OCI-LY1 (cell line): Measurements from ENCODE around the gene TMEM178B.

Source experiments
- H2AFZ ChIP-seq: fragments of 200-600 bp; sonication (generic), shearing (Covaris generic); 2 replicates; pipeline ENCODE4 v1.6.0; 2014; ENCODE audit warnings: antibody characterized with exemption, mild to moderate bottlenecking, low read length
- H3F3A ChIP-seq: fragments of 200-600 bp; sonication (generic), shearing (Covaris generic); 2 replicates; pipeline ENCODE4 v1.6.0; 2014; ENCODE audit warnings: mild to moderate bottlenecking, antibody characterized with exemption, low read length, moderate library complexity; ENCODE audit not compliant: insufficient read depth
- H3K27ac ChIP-seq: fragments of 200-600 bp; sonication (generic); 2 replicates; pipeline ENCODE4 v1.5.1; 2014; ENCODE audit warnings: low read length, mixed run types, mild to moderate bottlenecking, low read depth; ENCODE audit not compliant: poor library complexity, severe bottlenecking
- H3K27me3 ChIP-seq: fragments of 200-600 bp; sonication (generic); 2 replicates; pipeline ENCODE4 v1.6.0; 2014; ENCODE audit warnings: antibody characterized with exemption, mild to moderate bottlenecking, low read length, moderate library complexity; ENCODE audit not compliant: insufficient read depth
- H3K36me3 ChIP-seq: fragments of 200-600 bp; sonication (generic); 2 replicates; pipeline ENCODE4 v1.6.1; 2014; ENCODE audit warnings: mild to moderate bottlenecking, antibody characterized with exemption, low read length, moderate library complexity, mixed read lengths; ENCODE audit not compliant: insufficient read depth
- H3K4me1 ChIP-seq: fragments of 200-600 bp; sonication (generic); 2 replicates; pipeline ENCODE4 v1.5.1; 2014; ENCODE audit warnings: mild to moderate bottlenecking, low read length, moderate library complexity; ENCODE audit not compliant: insufficient read depth, severe bottlenecking
- H3K4me2 ChIP-seq: fragments of 200-600 bp; sonication (generic), shearing (Covaris generic); 2 replicates; pipeline ENCODE4 v1.6.1; 2014; ENCODE audit warnings: low read length
- H3K4me3 ChIP-seq: fragments of 200-600 bp; sonication (generic); 2 replicates; pipeline ENCODE4 v1.5.1; 2014; ENCODE audit warnings: low read length, low read depth, mild to moderate bottlenecking, mixed read lengths; ENCODE audit not compliant: poor library complexity, severe bottlenecking
- H3K79me2 ChIP-seq: fragments of 200-600 bp; shearing (Covaris generic); 2 replicates; pipeline ENCODE4 v1.6.1; 2016; ENCODE audit warnings: mixed run types, low read length, mixed read lengths; ENCODE audit not compliant: insufficient read depth
- H3K9ac ChIP-seq: fragments of 200-600 bp; sonication (generic), shearing (Covaris generic); 2 replicates; pipeline ENCODE4 v1.6.1; 2014; ENCODE audit warnings: mild to moderate bottlenecking, low read length, mixed read lengths
- H3K9me2 ChIP-seq: fragments of 200-600 bp; sonication (generic), shearing (Covaris generic); 2 replicates; pipeline ENCODE4 v1.6.1; 2014; ENCODE audit warnings: low read depth, mild to moderate bottlenecking, low read length, mixed read lengths
- H3K9me3 ChIP-seq: fragments of 200-600 bp; shearing (Covaris generic); 2 replicates; pipeline ENCODE4 v1.6.1; 2014; ENCODE audit warnings: low read length, mixed read lengths
- H4K20me1 ChIP-seq: fragments of 200-600 bp; sonication (generic), shearing (Covaris generic); 2 replicates; pipeline ENCODE4 v1.6.0; 2016; ENCODE audit warnings: mild to moderate bottlenecking, low read length; ENCODE audit not compliant: insufficient read depth
- EZH2 ChIP-seq: fragments of 200-600 bp; sonication (generic), shearing (Covaris generic); IDR thresholded peaks from 2 replicates; pipeline ENCODE4 v1.8.0; 2017; ENCODE audit warnings: borderline replicate concordance, mixed run types, mild to moderate bottlenecking, antibody characterized with exemption, low read length, moderate library complexity, mixed read lengths
- TF ChIP-seq, protein P1 (sequence below): fragments of 200-600 bp; sonication (generic), shearing (Covaris generic); IDR thresholded peaks from 2 replicates; pipeline ENCODE4 v1.5.1; 2017; ENCODE audit warnings: mild to moderate bottlenecking, antibody characterized with exemption, low read length, moderate library complexity, mixed read lengths

Gene TMEM178B

DNA sequence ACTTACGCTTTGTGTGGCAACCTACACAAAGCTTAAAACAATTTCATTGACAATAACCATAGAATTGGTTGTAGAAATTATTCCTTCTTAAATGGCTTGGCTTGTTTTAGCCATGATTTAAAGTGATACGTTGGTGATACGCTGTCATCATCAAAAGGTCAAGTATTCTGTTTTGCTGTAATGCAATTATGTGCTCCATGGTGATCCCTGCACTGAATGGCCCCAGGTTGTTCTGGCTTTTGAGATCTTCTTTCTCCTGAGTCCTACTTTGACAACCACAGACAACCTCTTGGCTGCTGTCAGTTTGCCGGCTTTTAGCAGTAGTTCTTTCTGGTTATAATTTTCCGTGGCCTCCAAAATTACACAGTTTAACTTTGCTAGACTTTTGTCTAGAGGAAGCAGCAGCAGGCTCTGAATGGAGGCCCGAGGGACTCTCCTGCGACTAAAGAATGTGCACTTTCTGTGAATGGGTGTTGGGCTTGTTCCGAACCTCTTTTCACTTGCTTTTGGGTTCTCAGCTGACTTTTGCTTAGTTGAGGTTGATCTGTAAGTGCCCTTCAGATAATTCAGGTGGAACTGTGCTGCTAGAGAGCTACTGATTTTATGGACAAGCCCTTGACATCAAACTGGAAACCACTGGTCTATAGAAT, 104.7 kb downstream of the TMEM178B start:
- no peaks in the 10 kb centered on the region for H3K9me3 ChIP-seq
- no peaks in the 10 kb centered on the region for H3K36me3 ChIP-seq
- H3K79me2 ChIP-seq = no peaks in the 10 kb centered on the region
- no peak overlapping the region for H3K9ac ChIP-seq
- no peak overlapping the region for H3K4me3 ChIP-seq
- no peaks in the 10 kb centered on the region for H3F3A ChIP-seq
- H4K20me1 ChIP-seq = no peaks in the 10 kb centered on the region
- no peak overlapping the region for H3K27ac ChIP-seq
- H3K27me3 ChIP-seq = no peaks in the 10 kb centered on the region
- no peak overlapping the region for H2AFZ ChIP-seq
- H3K9me2 ChIP-seq = no peaks in the 10 kb centered on the region
- TF ChIP-seq, protein P1, sequence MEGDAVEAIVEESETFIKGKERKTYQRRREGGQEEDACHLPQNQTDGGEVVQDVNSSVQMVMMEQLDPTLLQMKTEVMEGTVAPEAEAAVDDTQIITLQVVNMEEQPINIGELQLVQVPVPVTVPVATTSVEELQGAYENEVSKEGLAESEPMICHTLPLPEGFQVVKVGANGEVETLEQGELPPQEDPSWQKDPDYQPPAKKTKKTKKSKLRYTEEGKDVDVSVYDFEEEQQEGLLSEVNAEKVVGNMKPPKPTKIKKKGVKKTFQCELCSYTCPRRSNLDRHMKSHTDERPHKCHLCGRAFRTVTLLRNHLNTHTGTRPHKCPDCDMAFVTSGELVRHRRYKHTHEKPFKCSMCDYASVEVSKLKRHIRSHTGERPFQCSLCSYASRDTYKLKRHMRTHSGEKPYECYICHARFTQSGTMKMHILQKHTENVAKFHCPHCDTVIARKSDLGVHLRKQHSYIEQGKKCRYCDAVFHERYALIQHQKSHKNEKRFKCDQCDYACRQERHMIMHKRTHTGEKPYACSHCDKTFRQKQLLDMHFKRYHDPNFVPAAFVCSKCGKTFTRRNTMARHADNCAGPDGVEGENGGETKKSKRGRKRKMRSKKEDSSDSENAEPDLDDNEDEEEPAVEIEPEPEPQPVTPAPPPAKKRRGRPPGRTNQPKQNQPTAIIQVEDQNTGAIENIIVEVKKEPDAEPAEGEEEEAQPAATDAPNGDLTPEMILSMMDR = no peak
- TF ChIP-seq EZH2 = no peak
- no peaks in the 10 kb centered on the region for H3K4me1 ChIP-seq
- no peak overlapping the region for H3K4me2 ChIP-seq

DNA sequence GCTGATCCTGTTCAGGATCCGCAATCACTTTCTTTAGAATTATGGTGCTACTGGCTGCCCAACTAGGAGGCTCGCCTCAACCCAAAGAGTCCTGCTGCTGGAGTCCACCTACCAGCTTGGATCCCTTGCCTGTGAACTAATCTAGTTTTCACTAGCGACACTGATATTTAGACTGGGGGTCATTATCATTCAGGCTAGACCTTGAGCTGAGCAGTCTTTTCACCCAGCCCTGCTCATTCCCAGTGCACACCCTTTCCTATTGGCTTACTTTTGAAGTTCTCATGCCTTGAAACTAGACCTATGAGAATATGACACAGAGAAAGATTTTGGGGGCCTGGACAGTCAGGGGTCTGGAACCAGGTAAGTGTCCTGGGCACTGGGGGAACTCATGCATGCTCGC, 107.9 kb downstream of the TMEM178B start:
- Histone ChIP-seq H3K9ac (no peak overlapping the region), H3K4me2 (no peak overlapping the region), H4K20me1 (no peaks in the 10 kb centered on the region), H3K36me3 (no peaks in the 10 kb centered on the region), H3K79me2 (no peaks in the 10 kb centered on the region), H3K27me3 (no peaks in the 10 kb centered on the region), H3K27ac (no peak overlapping the region), H3K4me3 (no peak overlapping the region), H3K9me2 (no peaks in the 10 kb centered on the region), H3F3A (no peaks in the 10 kb centered on the region), H3K4me1 (no peaks in the 10 kb centered on the region), H3K9me3 (no peaks in the 10 kb centered on the region), H2AFZ (no peak overlapping the region)
- TF ChIP-seq, protein P1 = no peak
- no peak for TF ChIP-seq EZH2

DNA sequence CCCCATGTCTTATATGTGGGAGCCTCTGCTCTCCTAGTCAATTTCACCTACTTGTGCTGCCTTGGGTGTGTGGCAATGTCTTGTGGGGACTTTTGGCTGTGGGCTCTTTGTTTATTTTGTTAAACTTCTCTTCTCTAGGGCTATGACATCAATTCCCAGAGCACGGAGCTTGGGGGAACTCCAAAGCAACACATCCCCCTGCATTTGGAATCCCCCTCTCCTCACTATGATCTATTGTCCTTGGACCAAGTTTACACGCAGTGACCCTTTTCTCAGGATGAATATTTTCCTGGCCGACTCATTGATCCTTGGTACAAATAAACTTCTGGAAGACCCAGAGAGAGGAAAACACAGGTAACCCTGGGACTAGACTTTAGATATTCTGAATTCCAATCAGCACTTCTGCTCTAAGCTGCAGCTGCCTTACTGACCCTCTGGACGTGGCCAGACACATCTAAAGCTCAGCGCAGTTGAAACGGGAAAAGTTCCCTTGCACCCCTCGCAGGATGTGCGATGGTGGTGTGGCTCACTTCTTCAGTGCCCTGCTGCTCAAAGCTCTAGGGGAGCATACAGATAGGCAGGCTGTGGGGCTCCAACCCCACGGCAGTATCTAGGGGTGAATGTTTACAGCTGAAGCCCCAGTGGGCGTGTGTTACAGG, 110.8 kb downstream of the TMEM178B start:
- no peak overlapping the region for H3K9ac ChIP-seq
- no peaks in the 10 kb centered on the region for H3K36me3 ChIP-seq
- H3K9me3 ChIP-seq = no peaks in the 10 kb centered on the region
- no peaks in the 10 kb centered on the region for H3F3A ChIP-seq
- H3K4me1 ChIP-seq = no peaks in the 10 kb centered on the region
- H3K79me2 ChIP-seq = no peaks in the 10 kb centered on the region
- no peaks in the 10 kb centered on the region for H3K9me2 ChIP-seq
- no peak overlapping the region for H2AFZ ChIP-seq
- H3K4me2 ChIP-seq = no peak overlapping the region
- TF ChIP-seq EZH2 = no peak
- TF ChIP-seq, protein P1 = no peak
- no peak overlapping the region for H3K27ac ChIP-seq
- no peaks in the 10 kb centered on the region for H4K20me1 ChIP-seq
- no peak overlapping the region for H3K4me3 ChIP-seq
- no peaks in the 10 kb centered on the region for H3K27me3 ChIP-seq
